ENCODE measurements around the gene TVP23A. TPM values are rescaled to one million over a fixed set of nuclear protein-coding genes. Genes with fewer than 3 reads are reported as not detected.
"Not testable (repeated sequence)": the region's sequence is repeated elsewhere in the genome, so short reads cannot be mapped to it uniquely, and the experiment has no call there.

The TVP23A gene
- total RNA-seq, 1 donor from 2014 or later: 3.3 TPM

- DNase-seq (ENCODE audit: low spot score) (no peak), ATAC-seq (no peak)
- intact Hi-C loops (cut with DNase I): no loop called here
These were observed 56.1 kb downstream of the TVP23A start for GRCh38 chr16:10762336-10763016.

- DNase-seq (ENCODE audit: low spot score) (no peak), ATAC-seq (no peak)
- intact Hi-C loops (cut with DNase I): no loop called here
These were observed 57.2 kb downstream of the TVP23A start for GRCh38 chr16:10761373-10761772.

- no peak for DNase-seq (ENCODE audit: low spot score)
- ATAC-seq: no peak
- intact Hi-C loops (cut with DNase I): no loop called here
These were observed 57.7 kb downstream of the TVP23A start for GRCh38 chr16:10760858-10761257.

GRCh38 chr16:10756574-10756973, 62.0 kb downstream of the TVP23A start:
- ATAC-seq: no peak
- intact Hi-C loops (cut with DNase I): loop anchor here (10.0 kb wide), 1 partner anchor 168 kb away; no protein-coding TSS in a partner anchor

GRCh38 chr16:10754941-10755340, 63.7 kb downstream of the TVP23A start:
- DNase-seq (ENCODE audit: low spot score): no peak
- intact Hi-C loops (cut with DNase I): loop anchor here (10.0 kb wide), 1 partner anchor 170 kb away; no protein-coding TSS in a partner anchor
- no peak for ATAC-seq

More at GRCh38 chr16:10756574-10756973, 62.0 kb downstream of the TVP23A start:
- no peak for DNase-seq (ENCODE audit: low spot score)

- ATAC-seq: no peak
- no peak for DNase-seq (ENCODE audit: low spot score)
- intact Hi-C loops (cut with DNase I): loop anchor here (10.0 kb wide), 1 partner anchor 171 kb away; no protein-coding TSS in a partner anchor
These were observed 64.9 kb downstream of the TVP23A start for GRCh38 chr16:10753670-10754069.

GRCh38 chr16:10752843-10753523, 65.6 kb downstream of the TVP23A start:
- peak; percentile 82 for DNase-seq (ENCODE audit: low spot score)
- intact Hi-C loops (cut with DNase I): loop anchor here (10.0 kb wide), 1 partner anchor 172 kb away; no protein-coding TSS in a partner anchor
- peak; percentile 80 for ATAC-seq

- no peak for ATAC-seq
- intact Hi-C loops (cut with DNase I): loop anchor here (10.0 kb wide), 1 partner anchor 174 kb away; no protein-coding TSS in a partner anchor
- no peak for DNase-seq (ENCODE audit: low spot score)
These were observed 67.3 kb downstream of the TVP23A start for GRCh38 chr16:10751291-10751697.

GRCh38 chr16:10750793-10751192, 67.8 kb downstream of the TVP23A start:
- ATAC-seq (no peak), DNase-seq (ENCODE audit: low spot score) (no peak)
- intact Hi-C loops (cut with DNase I): loop anchor here (10.0 kb wide), 1 partner anchor 174 kb away; no protein-coding TSS in a partner anchor

- no peak for DNase-seq (ENCODE audit: low spot score)
- intact Hi-C loops (cut with DNase I): no loop called here
- ATAC-seq: no peak
These were observed 72.8 kb downstream of the TVP23A start for GRCh38 chr16:10745841-10746240.

- intact Hi-C loops (cut with DNase I): no loop called here
- peak; percentile 28 for ATAC-seq
- DNase-seq (ENCODE audit: low spot score): peak; percentile 57
These were observed 74.1 kb downstream of the TVP23A start for GRCh38 chr16:10744370-10745030.

GRCh38 chr16:10743610-10744369, 74.8 kb downstream of the TVP23A start, which contains the start of gene NUBP1:
Gene NUBP1, plus strand, starts transcription at chr16:10743842. Its CDS starts 22 bp downstream, at chr16:10743864.
- intact Hi-C loops (cut with DNase I): no loop called here
- peak; percentile 98 for ATAC-seq
- peak; percentile 100 for DNase-seq (ENCODE audit: low spot score)

GRCh38 chr16:10743227-10743609, 75.4 kb downstream of the TVP23A start:
- intact Hi-C loops (cut with DNase I): no loop called here
- DNase-seq (ENCODE audit: low spot score) (no peak), ATAC-seq (no peak)

GRCh38 chr16:10741844-10742243, 76.8 kb downstream of the TVP23A start:
- ATAC-seq (no peak), DNase-seq (ENCODE audit: low spot score) (peak; percentile 50)
- intact Hi-C loops (cut with DNase I): no loop called here

- intact Hi-C loops (cut with DNase I); ATAC-seq: not testable (repeated sequence)
- peak; percentile 45 for DNase-seq (ENCODE audit: low spot score)
These were observed 77.3 kb downstream of the TVP23A start for GRCh38 chr16:10741249-10741648.

GRCh38 chr16:10740845-10741208, 77.8 kb downstream of the TVP23A start:
- intact Hi-C loops (cut with DNase I): no loop called here
- DNase-seq (ENCODE audit: low spot score) (no peak), ATAC-seq (no peak)

GRCh38 chr16:10740000-10740844, 78.4 kb downstream of the TVP23A start:
- intact Hi-C loops (cut with DNase I): loop anchor here (5.0 kb wide), 1 partner anchor 223 kb away; no protein-coding TSS in a partner anchor
- DNase-seq (ENCODE audit: low spot score) (peak; percentile 38), ATAC-seq (no peak)

Data from sciatic nerve (tissue), 2 donors.